ENCODE data around the gene CUEDC2.

Gene CUEDC2

DNA sequence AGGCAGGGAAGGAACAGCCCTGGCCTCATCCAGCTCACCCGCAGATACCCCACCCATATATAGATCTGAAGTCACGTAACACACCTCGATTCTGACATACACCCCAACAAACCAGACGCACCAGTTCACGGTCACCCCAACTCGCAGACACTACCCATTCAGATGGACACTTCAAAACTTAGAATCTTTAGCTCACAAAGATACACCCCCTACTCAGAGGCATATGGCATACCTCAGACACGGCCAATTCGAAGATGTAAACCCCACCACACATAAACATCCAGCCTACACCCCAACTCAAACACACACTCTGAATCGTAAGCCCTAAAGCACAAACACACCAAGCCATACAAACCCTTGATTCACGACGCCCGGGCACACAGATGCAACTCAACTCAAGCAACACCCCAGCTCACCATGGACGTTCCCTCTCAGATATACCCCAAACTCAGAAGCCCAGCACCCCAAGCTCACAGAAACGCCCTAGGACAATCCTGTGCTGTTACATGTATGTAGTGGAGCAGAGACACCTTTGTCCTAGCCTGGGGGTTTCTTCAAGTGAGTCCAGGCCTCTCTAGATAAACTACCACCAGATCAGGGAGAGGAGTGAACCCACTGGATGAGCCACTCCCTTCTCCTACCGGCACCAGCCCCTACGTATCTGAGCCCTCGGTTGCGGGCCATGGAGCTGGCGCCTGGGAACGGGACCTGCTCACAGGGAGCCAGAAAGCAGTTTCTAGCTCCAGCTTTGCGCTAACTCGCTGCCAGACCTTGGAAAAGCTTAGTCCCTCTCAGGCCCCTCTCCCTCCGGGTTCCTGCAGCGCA is 22.6 kb downstream of the CUEDC2 start:
- DNase-seq: no peak

DNA sequence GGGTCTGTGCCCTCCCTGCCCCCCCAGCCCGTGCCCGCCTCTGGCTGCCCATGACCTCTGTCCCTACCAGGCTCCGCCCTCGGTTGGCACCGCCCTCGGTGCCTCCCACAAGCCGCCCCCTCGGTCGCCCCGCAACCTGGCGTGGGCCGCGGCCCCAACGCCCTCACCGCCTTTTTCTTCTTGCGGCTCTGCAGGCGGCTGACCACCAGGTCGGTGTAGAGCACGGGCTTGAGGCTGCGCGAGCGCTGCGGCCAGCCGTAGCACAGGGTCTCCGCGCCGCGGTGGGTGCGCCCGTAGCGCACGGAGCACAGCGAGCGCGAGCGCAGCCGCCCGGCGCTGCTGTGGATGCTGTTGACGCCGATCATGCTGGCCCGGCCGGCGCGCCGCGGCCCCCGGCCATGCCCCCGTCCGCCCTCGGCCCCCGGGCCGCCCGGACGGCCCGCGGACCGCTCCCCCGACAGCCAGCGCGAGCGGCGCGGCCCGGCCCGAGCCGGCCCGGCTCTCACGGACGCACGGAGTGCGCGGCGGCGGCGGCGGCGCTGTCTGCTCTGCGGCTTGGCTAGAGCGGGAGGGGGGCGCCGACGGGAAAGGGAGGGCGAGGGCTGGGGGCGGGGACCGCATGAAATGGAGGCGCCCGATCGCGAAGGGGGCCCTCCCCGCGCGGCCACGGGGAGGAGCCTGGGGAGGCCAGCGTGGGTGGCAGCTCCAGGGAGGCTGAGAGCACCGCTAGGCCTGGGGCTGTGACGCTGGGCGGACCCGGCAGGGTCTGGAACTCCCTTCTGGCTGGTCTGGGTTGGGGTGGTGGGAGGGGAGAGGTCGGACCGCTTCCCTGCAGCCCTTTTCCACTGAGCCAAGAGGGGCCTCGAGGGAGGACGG is 23.4 kb downstream of the CUEDC2 start:
- peak; percentile 78 for DNase-seq

DNA sequence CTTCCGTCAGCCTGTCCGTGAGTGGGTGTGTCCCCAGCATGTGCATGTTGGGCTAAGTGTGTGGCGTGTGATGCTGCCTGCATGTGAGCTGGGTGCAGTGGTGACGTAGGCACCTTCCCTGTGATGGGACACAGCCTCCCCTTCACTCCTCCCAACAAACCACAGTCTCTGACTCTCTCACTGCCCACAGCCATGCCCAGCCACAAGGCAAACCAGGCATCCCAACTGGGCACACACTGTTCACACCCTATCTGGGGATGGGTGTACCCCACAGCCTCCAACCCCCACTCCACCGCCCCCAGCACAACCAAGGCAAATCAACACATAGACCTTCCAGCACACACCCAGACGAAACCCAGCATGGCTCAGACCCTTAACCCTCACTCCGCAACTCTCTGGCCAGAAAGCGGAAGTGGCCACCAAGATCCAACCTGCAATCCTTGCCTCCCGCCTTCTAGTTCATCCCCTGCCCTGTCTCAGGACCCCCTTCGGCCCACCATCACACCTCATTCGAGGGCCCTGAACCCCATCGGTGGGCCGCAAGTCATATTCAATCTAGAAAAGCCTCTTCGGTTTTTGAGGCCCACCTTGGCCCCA is 24.1 kb downstream of the CUEDC2 start:
- DNase-seq: peak; percentile 32

DNA sequence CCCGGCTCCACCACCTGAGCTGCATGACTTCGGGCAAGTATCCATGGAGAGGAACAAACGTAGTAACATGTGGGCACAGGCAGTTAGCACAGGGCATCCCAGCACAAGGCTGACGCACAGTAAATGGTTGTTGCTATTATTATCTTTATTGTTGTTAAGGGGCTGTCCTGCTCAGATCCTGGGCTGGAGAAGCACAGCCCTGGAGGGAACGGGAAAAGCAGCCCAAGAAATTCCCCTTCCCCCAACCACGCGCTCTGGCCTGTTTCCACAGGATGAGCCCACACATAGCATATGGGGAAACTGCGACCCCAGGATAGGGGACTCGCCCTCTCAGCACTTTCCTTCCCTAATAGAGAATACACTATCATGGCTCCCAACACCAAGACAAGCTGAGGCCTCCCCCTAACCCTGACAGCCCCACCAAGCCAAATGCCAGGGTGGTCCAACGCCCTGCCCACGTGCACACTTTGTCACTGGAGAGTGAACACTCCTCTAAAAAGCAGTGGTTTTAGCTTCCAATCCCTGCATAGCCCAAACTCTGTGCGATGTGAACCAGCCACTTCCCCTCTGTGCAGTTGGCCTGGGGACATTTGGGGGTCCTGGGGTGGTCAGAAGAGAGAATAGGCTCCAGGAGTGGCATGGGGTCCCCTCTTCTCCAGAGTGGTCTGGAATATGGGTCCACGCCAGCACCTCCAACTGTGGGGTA is 24.8 kb downstream of the CUEDC2 start:
- peak; percentile 14 for DNase-seq

DNA sequence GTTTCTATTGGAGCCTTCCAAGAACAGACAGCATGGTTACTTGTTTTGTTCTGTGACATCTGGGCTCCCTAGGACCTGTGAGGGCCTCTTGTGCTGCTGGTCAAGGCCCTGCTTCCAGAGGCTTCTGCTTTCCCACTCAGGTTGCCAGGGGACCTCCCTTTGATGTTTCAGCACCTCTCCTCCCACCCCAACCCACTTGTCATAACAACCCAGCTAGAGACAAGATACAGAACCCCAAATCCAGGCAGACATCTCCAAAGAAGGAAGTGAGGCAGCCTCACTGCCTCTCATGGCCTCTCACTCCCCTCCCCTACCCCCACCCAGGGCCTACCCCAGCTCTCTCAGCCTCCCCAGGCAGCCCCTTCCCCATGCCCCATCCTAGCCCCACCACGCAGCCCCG is 25.6 kb downstream of the CUEDC2 start:
- peak; percentile 25 for DNase-seq

GRCh38 chr10:102405632-102406031 is 26.7 kb downstream of the CUEDC2 start:
- DNase-seq: no peak

DNA sequence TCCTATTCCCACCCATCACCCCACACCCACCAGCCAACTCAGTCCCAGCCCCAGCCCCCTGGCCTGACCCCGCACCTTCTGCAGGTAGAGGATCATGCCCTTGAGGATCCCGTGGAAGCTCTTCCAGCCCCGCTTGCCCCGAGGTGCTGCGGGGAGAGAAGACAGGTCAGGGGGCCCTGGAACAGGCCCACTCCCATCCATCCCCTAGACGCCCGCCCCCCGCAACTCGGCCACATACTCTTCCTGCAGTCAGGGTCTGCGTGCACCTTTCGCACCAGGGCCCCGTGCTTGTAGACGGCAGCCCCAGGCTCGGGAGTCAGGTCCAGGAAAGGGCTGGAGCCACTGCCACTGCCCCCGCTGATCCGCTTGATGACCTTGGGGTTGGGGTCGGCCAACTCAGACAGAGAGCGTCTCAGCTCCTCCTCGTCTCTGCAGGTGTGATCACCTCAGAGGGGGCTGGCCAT is 27.2 kb downstream of the CUEDC2 start:
- DNase-seq: peak; percentile 42

DNA sequence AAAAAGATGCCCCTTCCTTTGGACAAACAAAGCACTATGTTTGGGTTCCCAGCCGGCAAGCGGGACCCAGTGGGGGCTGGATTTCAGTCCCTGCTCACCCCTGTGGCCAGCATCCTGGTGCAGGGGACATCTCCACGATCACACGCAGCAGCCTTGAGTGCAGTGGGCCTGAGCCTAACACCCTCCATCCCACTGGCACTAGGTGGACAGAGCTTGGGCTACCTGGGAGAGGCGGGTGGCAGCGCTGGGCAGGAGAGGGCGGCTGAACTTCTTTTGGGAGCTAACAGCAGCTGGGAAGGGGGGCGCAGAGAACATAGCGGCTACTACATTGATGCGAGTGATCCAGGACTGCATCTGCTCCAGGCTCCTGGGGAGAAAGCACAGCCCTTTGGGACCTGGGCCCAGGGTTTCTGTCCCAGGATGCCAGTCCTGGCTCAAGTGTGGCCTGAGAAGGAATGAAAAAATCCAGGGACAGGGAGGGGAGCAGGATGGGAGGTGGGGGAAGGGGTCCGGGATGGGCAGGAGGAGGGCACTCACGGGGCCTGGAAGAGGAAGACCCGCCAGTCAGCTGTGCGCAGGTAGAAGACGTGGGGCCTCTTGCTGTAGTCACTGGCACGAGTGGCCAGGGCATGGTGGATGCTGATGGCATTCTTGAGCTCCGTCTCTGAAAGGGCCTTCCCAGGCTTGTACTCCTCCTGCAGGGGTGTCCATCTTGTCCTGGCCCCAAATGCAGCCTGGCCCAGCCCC is 27.8 kb downstream of the CUEDC2 start:
- peak; percentile 40 for DNase-seq

DNA sequence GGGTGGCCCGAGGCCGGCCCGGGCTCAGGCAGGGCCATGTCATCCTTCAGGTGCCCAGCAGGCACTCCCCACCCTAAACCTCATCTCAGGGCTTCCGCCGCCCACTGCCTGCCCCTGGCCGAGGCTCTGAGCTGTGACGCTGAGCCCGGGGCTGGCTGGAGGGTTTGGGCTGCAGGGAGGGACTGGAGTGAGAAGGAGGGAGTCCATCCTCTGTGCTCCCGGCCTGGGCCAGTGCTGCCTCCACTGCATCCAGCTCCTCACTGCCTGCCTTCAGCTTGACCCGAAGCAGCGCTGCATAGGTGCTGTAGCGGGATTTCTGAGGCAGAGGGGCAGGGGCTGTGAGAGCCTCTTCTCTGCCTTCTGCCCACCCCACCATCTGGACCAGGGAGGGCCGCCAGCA is 29.3 kb downstream of the CUEDC2 start:
- DNase-seq: peak; percentile 26

GRCh38 chr10:102402512-102402896 is 29.9 kb downstream of the CUEDC2 start:
- peak; percentile 6 for DNase-seq

- DNase-seq: no peak
These were observed 30.5 kb downstream of the CUEDC2 start for GRCh38 chr10:102401735-102402511.

DNA sequence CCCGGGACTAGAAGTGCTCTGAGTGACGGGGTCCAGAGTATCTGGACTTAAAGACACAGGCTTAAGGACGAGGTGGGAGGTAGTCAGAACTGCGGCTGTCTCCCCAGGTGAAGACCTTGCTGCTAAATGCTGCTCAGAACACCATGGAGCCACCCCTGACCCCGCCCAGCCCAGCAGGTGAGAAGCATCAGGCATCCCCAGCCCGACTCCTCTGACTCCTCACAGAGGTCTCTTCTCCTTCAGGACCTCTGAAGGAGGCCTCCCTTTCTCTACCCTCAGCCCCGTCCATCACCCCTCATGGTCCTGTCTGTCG is 31.1 kb downstream of the CUEDC2 start:
- DNase-seq: peak; percentile 11

DNA sequence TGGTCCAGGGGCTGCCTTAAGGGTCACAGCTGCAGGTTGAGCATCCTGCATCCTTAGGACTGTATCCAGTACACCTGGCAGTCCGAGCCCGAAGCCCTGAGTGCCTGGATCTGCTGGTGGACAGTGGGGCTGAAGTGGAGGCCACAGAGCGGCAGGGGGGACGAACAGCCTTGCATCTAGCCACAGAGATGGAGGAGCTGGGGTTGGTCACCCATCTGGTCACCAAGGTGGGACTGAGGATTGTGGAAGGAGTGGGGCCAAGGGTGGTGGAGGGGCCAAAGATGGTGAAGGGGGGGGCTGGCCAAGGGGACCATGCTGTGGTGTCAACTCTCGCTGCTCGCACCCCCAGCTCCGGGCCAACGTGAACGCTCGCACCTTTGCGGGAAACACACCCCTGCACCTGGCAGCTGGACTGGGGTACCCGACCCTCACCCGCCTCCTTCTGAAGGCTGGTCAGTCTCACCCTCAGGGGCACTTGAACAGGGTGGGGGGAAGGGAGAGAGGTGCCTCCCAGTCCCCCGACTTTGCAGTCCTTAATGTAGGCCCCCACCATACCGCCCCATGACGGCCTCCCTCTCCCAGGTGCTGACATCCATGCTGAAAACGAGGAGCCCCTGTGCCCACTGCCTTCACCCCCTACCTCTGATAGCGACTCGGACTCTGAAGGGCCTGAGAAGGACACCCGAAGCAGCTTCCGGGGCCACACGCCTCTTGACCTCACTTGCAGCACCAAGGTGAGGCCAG is 31.6 kb downstream of the CUEDC2 start:
- DNase-seq: peak; percentile 15

DNA sequence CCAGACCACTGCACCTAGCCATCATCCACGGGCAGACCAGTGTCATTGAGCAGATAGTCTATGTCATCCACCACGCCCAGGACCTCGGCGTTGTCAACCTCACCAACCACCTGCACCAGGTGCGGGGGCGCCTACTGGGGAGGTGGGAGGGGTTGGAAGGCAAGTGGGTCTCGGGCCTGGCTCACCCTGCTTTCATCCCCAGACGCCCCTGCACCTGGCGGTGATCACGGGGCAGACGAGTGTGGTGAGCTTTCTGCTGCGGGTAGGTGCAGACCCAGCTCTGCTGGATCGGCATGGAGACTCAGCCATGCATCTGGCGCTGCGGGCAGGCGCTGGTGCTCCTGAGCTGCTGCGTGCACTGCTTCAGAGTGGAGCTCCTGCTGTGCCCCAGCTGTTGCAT is 32.3 kb downstream of the CUEDC2 start:
- no peak for DNase-seq

DNA sequence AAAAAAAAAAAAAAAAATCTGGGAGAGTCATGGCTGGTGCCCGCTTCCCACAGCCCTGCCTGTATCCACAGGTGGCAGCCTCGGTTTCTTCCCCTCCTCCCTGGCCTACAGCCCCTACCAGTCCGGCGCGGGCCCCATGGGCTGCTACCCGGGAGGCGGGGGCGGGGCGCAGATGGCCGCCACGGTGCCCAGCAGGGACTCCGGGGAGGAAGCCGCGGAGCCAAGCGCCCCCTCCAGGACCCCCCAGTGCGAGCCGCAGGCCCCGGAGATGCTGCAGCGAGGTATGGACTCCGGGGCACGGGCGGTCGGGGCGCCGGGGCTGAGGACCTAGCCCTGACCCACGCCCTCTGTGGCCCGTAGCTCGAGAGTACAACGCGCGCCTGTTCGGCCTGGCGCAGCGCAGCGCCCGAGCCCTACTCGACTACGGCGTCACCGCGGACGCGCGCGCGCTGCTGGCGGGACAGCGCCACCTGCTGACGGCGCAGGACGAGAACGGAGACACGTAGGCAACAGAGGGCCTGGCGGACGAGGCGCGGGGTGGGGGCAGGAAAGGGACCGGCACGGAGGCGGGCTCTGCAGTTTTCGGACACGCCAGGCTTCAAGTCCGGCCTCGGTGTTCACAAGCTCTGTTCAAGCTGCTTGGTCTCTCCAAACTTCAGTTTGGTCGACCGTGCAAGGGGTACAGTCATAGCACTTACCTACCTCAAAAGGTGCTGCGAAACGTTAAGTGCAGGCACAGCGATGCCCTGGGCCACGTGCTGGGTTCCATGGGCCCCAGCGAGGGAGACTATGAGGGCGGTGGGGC is 33.0 kb downstream of the CUEDC2 start:
- DNase-seq: peak; percentile 91

GRCh38 chr10:102398172-102399020 is 34.0 kb downstream of the CUEDC2 start:
- DNase-seq: no peak

DNA sequence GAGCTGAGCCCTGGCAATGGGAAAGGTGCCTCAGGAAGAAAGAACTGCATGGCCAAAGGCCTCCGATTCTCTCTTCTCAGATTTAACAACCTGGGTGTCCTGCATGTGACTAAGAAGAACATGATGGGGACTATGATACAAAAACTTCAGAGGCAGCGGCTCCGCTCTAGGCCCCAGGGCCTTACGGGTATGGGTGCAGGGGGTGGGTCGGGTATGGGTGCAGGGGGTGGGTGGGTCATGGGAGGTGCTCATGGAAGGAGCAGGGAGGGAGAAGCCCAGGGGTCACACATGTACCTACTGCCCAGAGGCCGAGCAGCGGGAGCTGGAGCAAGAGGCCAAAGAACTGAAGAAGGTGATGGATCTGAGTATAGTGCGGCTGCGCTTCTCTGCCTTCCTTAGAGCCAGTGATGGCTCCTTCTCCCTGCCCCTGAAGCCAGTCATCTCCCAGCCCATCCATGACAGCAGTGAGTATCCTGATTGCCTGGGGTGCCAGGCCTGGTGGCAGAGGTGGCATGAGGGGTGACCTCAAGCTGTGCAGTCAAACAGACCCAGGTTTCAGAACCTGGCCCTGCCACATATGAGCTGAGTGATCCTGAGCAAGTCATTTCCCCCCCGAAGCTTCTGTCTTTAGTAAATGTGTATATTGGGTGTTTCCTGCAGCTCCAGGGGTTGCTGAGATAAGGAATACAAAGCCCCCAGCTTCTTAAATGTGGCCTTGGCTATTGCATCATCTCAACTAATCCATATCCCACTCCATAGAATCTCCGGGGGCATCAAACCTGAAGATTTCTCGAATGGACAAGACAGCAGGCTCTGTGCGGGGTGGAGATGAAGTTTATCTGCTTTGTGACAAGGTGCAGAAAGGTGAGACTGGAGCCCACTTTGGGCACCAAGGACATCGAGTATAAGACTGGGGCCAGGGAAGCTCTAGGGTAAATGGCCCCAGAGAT is 34.9 kb downstream of the CUEDC2 start:
- peak; percentile 15 for DNase-seq

DNA sequence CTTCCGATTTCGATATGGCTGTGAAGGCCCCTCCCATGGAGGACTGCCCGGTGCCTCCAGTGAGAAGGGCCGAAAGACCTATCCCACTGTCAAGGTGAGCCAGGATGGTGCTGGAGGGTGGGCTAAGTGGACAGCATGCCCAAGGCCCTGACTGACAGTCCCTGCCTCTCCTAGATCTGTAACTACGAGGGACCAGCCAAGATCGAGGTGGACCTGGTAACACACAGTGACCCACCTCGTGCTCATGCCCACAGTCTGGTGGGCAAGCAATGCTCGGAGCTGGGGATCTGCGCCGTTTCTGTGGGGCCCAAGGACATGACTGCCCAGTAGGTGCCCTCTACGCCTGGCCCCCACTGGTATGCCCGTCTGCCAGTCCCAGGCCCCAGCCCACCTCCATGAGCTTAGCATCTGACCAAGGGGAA is 35.6 kb downstream of the CUEDC2 start:
- DNase-seq: no peak

All from CD4-positive, alpha-beta T cell treated with Interleukin-21 for 1 hour (primary cell).